DMS114 treated with DMSO at 0.1 percent for 48 hours (cell line): Measurements from ENCODE around the gene IGFBP4.

Experiments used
- DNase-seq: peaks from one replicate; lab custom pipeline; 2025; ENCODE audit not compliant: unreplicated experiment; lab: John Stamatoyannopoulos, UW

The IGFBP4 gene

DNA sequence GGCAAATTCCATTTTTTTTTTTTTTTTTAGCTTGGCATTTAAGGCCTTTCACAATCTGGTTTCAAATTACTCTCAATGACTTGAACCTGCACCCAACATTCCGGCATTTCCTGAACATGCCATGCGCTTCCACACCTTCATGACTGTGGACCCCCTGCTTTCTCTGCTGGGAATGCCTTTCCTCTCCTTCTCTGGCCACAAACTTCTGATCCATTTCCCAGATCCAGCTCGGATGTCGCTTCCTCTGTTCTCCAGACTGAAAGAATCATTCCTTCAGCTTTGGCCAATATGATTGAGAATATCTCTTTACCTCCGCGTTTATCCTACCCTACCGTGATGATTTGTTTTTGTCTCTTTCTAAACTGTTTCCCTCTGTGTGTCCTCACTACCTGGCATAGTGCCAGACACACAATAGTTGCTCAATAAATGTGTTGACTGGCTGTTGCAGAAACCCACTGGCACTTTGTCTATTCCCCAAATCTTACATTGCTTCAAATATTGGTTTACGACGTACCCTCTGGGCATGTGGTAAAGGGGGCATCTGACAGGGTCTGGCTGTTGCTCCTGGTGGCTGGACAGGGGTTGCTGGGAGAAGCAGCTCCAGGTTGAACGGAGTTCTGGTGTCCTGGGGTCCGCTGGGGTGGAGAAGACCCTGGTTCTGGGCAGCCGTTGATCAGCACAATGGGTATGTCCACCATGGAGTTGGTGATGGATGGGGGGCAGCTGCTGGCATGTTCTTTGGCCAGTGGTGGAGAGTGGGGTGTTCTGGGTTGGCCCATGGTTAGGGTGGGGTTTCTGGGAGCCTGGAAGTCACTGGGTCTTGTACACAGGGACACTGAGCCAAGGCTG, 43.5 kb downstream of the IGFBP4 start:
- DNase-seq: no peak

GRCh38 chr17:40487371-40488020, 44.2 kb downstream of the IGFBP4 start:
- no peak for DNase-seq

GRCh38 chr17:40490289-40490853, 47.1 kb downstream of the IGFBP4 start:
- DNase-seq: no peak

GRCh38 chr17:40490982-40491381, 47.7 kb downstream of the IGFBP4 start:
- DNase-seq: no peak

DNA sequence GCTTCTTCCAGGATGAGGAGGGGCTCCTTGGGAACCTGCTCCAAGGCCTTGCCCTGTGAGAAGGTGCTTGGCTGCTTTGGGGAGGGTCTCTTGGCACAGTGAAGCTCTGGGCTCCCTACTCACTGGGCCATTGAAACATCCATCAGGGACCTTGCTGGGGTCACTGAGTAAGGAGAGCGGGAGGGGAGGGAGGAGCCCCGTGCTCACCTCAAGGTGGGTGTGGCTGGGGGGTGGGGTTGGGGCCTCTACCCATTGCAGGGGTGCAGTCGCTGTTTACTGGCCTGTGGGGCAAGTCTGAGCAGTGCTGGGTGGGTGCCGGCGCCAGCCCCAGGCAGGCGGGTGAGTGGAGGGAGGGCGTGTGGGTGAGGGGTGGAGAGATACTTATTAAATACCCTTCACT, 48.2 kb downstream of the IGFBP4 start:
- DNase-seq: no peak

GRCh38 chr17:40493697-40494096, 50.4 kb downstream of the IGFBP4 start:
- DNase-seq: no peak

DNA sequence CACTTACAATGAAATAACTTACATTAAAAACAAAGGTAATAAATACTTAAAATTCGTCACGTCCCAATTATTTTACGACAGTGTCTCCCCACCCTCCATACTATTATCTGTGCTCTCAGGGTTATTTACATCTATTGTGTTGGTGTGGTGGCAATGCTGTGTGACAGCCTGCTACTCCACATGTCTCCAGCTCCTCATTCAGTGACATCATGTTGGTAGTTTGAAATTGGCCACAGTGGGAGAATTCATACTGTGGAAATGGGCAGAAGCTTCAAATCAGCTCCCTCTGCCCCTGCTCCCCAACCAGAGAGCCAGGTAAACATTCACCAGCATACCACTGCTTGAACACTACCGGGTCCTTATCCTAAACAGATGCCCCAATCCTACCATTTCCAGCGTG, 51.9 kb downstream of the IGFBP4 start:
- DNase-seq: no peak

DNA sequence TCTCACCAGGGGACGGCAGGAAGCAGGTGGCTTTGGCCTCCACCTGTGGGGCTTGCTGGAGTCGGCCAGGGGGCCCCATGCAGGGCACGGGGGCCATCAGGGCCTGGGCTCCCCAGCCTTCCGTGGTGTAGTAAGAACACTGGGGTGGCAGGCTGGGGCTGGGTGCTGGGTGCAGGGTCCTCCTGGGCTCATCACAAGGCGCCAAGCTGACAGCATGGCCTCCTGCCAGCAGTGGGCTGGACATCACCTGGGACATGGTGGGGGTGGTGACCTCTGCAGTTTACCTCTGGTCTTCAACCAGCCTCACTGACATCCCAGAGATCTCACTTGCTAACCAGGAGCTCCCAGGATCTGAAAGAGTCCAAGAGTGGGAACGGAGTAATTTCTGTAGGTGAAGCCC, 52.9 kb downstream of the IGFBP4 start:
- no peak for DNase-seq

GRCh38 chr17:40496634-40497420, 53.6 kb downstream of the IGFBP4 start:
- no peak for DNase-seq

DNA sequence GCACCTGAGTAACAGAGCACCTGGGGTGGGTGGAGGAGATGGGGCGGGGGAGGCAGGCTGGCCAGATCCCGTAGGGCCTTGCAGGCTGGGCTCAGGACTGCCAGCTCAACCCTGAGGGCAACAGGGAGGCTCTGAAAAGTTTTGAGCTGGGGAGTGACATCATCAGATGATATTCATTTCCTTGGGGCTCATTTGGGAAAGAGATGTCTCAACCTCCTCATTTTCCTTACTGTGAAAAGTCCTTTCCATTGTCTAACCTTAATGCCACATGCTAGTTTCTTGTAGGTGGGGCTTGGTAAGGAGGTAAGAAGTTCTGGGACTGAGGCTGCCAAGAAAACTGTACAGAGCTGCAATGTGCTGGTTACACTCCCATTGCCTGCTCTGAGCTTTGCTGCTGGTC, 54.4 kb downstream of the IGFBP4 start:
- DNase-seq: no peak

- no peak for DNase-seq
Observed at GRCh38 chr17:40498281-40499084, 55.2 kb downstream of the IGFBP4 start.

DNA sequence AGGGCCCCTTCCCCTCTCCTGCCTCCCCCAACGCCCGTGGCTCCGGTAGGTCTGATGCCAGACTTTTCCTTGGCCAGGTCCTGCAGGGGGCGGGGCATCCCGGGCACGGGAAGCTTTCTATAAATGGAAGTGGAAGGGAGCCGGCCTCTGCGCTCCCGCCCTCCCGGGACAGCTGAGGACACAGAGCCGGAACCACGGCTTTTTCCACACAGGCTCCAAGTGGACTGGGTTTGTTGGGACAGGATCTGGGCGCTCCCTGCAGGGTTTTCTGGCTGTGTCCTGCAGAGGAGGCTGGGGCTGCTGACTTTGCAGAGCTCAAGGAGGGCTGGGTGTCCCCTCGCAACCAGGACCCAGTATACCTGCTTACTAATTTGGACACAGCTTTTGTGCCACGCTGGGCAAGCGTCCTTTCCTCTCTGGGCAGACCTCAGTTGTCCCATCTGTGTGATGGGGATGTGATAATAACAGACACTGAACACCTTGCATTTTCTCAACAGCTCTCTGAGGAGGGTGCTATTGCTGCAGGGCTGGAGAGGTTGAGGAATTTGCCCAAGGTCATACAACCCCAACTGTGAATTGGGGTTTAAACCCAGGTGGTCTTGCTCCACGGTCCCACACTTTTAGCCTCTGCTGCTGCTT, 56.4 kb downstream of the IGFBP4 start:
- no peak for DNase-seq

GRCh38 chr17:40500190-40500589, 56.9 kb downstream of the IGFBP4 start:
- DNase-seq: no peak

DNA sequence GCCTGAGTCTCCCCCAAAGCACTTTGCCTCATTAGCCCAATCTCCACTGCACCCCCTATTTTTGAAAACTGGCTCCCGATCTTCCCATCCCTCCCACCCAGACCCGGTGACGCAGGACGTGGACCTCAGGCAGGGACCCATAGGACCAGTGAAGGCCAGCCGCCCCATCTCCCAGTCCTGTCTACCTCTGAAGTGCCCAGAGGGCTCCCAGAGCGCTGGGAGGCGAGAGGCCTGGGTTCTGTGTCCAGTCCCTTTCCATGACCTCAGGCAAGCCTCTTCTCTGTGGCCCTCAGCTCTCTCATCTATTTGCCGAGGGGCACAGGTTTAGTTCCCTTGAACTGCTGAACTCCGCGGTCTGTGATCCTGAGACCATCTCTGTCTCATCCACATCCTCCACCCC, 57.5 kb downstream of the IGFBP4 start:
- no peak for DNase-seq

- DNase-seq: no peak
Observed at GRCh38 chr17:40501499-40501911, 58.3 kb downstream of the IGFBP4 start, which contains the start of gene TNS4. Gene TNS4, minus strand, starts transcription at chr17:40501623. Its CDS starts 5,198 bp downstream, at chr17:40496425.

DNA sequence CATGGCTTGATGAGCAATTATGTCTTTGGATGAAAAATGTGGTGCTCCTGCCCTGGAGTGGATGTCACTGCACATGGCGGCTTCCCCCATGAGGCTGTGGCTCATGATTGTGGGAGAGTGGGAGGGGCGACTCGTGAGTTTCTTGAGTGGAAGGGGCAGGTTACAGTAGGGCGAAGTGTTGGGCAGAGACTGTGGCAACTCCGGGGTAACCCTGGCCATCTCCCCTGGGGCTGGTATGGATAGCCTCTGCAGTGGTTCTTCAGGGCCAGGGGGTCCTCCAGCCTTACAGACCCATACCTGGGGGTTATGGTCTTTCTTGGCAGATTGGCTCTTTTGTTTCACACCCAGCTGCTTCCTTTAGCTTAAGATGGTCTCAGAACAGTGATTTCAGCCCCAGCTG, 59.5 kb downstream of the IGFBP4 start:
- DNase-seq: no peak

GRCh38 chr17:40503154-40503553, 59.9 kb downstream of the IGFBP4 start:
- no peak for DNase-seq

GRCh38 chr17:40506786-40507185, 63.5 kb downstream of the IGFBP4 start:
- no peak for DNase-seq
